ENCODE measurements around the gene ARHGAP26. TPM values are rescaled to one million over a fixed set of nuclear protein-coding genes. Genes with fewer than 3 reads are reported as not detected.

ARHGAP26 gene
- total RNA-seq, 1 experiment from 2014 or later, result 79.8 TPM

- no peak for DNase-seq
- Histone ChIP-seq H3K27me3 (replicated peaks; ENCODE audit: control insufficient read depth, insufficient read depth, low read length) (no peaks in the 10 kb centered on the region), H3K4me1 (no peaks in the 10 kb centered on the region), H3K9me3 (no peaks in the 10 kb centered on the region), H3K4me3 (ENCODE audit: low read depth, low read length) (no peak overlapping the region), H3K36me3 (ENCODE audit: control insufficient read depth, insufficient read depth, low read length) (no peaks in the 10 kb centered on the region)
- ChIA-PET POLR2A (no interaction called here), CTCF (no interaction called here)
- no peaks in the 10 kb centered on the region for H3K4me1 Mint-ChIP-seq (ENCODE audit: low read depth, unreplicated experiment)
- TF ChIP-seq CTCF (IDR thresholded peaks at IDR 0.05; ENCODE audit: insufficient read depth in 1 of 2, low read depth in 1 of 2, low read length in 1 of 2, severe bottlenecking in 1 of 2, unreplicated experiment in 1 of 2), result no peak
- no TSS peak for BruUV-seq (replicated peaks)
- no peaks in the 10 kb centered on the region for H3K9me3 Mint-ChIP-seq (ENCODE audit: unreplicated experiment)
- H3K27ac Mint-ChIP-seq (ENCODE audit: unreplicated experiment), result no peak overlapping the region
- intact Hi-C loops (cut with micrococcal nuclease; ENCODE audit: unreplicated experiment), result no loop called here
- no peak overlapping the region for H3K4me3 Mint-ChIP-seq (ENCODE audit: unreplicated experiment)
- peaks cover 58% of the 10 kb centered on the region for H3K36me3 Mint-ChIP-seq (ENCODE audit: insufficient read depth, unreplicated experiment)
- no peaks in the 10 kb centered on the region for H3K27me3 Mint-ChIP-seq (ENCODE audit: insufficient read depth, unreplicated experiment)
Measured at GRCh38 chr5:143045062-143045461, 274.9 kb downstream of the ARHGAP26 start.

- no peak overlapping the region for H3K27ac Mint-ChIP-seq (ENCODE audit: unreplicated experiment)
- ChIA-PET POLR2A (no interaction called here), CTCF (no interaction called here)
- no peaks in the 10 kb centered on the region for H3K27me3 Mint-ChIP-seq (ENCODE audit: insufficient read depth, unreplicated experiment)
- H3K4me3 ChIP-seq (ENCODE audit: low read depth, low read length), result no peak overlapping the region
- no peak for DNase-seq
- 0 out of 2 replicates have a peak, but pooled peaks cover 3% of the 10 kb centered on the region for H3K4me1 ChIP-seq
- intact Hi-C loops (cut with micrococcal nuclease; ENCODE audit: unreplicated experiment), result no loop called here
- H3K9me3 ChIP-seq, result no peaks in the 10 kb centered on the region
- no TSS peak for BruUV-seq (replicated peaks)
- H3K9me3 Mint-ChIP-seq (ENCODE audit: unreplicated experiment), result no peaks in the 10 kb centered on the region
- H3K36me3 ChIP-seq (ENCODE audit: control insufficient read depth, insufficient read depth, low read length), result no peaks in the 10 kb centered on the region
- H3K27me3 ChIP-seq (replicated peaks; ENCODE audit: control insufficient read depth, insufficient read depth, low read length), result no peaks in the 10 kb centered on the region
- H3K4me3 Mint-ChIP-seq (ENCODE audit: unreplicated experiment), result no peak overlapping the region
- H3K4me1 Mint-ChIP-seq (ENCODE audit: low read depth, unreplicated experiment), result peaks cover 4% of the 10 kb centered on the region
- H3K36me3 Mint-ChIP-seq (ENCODE audit: insufficient read depth, unreplicated experiment), result peaks cover 51% of the 10 kb centered on the region
- TF ChIP-seq CTCF (IDR thresholded peaks at IDR 0.05; ENCODE audit: insufficient read depth in 1 of 2, low read depth in 1 of 2, low read length in 1 of 2, severe bottlenecking in 1 of 2, unreplicated experiment in 1 of 2), result no peak
Measured at GRCh38 chr5:143046314-143046713, 276.1 kb downstream of the ARHGAP26 start.

GRCh38 chr5:143047091-143047490 is 276.9 kb downstream of the ARHGAP26 start:
- Mint-ChIP-seq H3K36me3 (ENCODE audit: insufficient read depth, unreplicated experiment) (peaks cover 50% of the 10 kb centered on the region), H3K4me1 (ENCODE audit: low read depth, unreplicated experiment) (peaks cover 10% of the 10 kb centered on the region), H3K27ac (ENCODE audit: unreplicated experiment) (no peak overlapping the region), H3K9me3 (ENCODE audit: unreplicated experiment) (no peaks in the 10 kb centered on the region), H3K4me3 (ENCODE audit: unreplicated experiment) (no peak overlapping the region), H3K27me3 (ENCODE audit: insufficient read depth, unreplicated experiment) (no peaks in the 10 kb centered on the region)
- no peaks in the 10 kb centered on the region for H3K27me3 ChIP-seq (replicated peaks; ENCODE audit: control insufficient read depth, insufficient read depth, low read length)
- no peak for TF ChIP-seq CTCF (IDR thresholded peaks at IDR 0.05; ENCODE audit: insufficient read depth in 1 of 2, low read depth in 1 of 2, low read length in 1 of 2, severe bottlenecking in 1 of 2, unreplicated experiment in 1 of 2)
- ChIA-PET POLR2A (no interaction called here), CTCF (no interaction called here)
- intact Hi-C loops (cut with micrococcal nuclease; ENCODE audit: unreplicated experiment), result no loop called here
- DNase-seq, result no peak
- BruUV-seq (replicated peaks), result no TSS peak
- H3K9me3 ChIP-seq, result no peaks in the 10 kb centered on the region
- no peaks in the 10 kb centered on the region for H3K36me3 ChIP-seq (ENCODE audit: control insufficient read depth, insufficient read depth, low read length)
- H3K4me1 ChIP-seq, result 0 out of 2 replicates have a peak, but pooled peaks cover 8% of the 10 kb centered on the region
- H3K4me3 ChIP-seq (ENCODE audit: low read depth, low read length), result no peak overlapping the region
